Measurements from ENCODE around the gene NSD2. TPM values are rescaled to one million over a fixed set of nuclear protein-coding genes. Genes with fewer than 3 reads are reported as not detected.

NSD2 gene
- total RNA-seq, 1 experiment from 2014 or later, result 128 TPM

GRCh38 chr4:1856071-1856942 lies 14.9 kb upstream of the NSD2 start, which contains the start of gene LETM1 (continued):
- TF ChIP-seq CDX4 (CRISPR knock-in tag; IDR thresholded peaks at IDR 0.05; ENCODE audit: borderline replicate concordance), result no peak
- no peak for TF ChIP-seq E2F4 (CRISPR knock-in tag; IDR thresholded peaks at IDR 0.05; ENCODE audit: borderline replicate concordance, low read depth)
- TF ChIP-seq PREB (CRISPR knock-in tag; IDR thresholded peaks at IDR 0.05; ENCODE audit: borderline replicate concordance), result 0 out of 2 replicates have a peak, but pooled peaks have one; percentile 29
- peak; percentile 0; the same call in 1 of the 2 replicates for TF ChIP-seq FOXP4 (CRISPR knock-in tag; IDR thresholded peaks at IDR 0.05)
- 0 out of 2 replicates have a peak, but pooled peaks have one; percentile 56 for TF ChIP-seq ZNF219 (CRISPR knock-in tag; IDR thresholded peaks at IDR 0.05; ENCODE audit: borderline replicate concordance)
- TF ChIP-seq AFF4 (CRISPR knock-in tag; IDR thresholded peaks at IDR 0.05; ENCODE audit: borderline replicate concordance), result no peak
- TF ChIP-seq ZNF423 (CRISPR knock-in tag; IDR thresholded peaks at IDR 0.05), result no peak
- no peak for TF ChIP-seq RELA (CRISPR knock-in tag; IDR thresholded peaks at IDR 0.05; ENCODE audit: borderline replicate concordance)
- TF ChIP-seq ZNF425 (CRISPR knock-in tag; conservative IDR thresholded peaks at IDR 0.05), result no peak
- TF ChIP-seq KAT7 (CRISPR knock-in tag; IDR thresholded peaks at IDR 0.05; ENCODE audit: borderline replicate concordance), result no peak
- TF ChIP-seq CTCF (IDR thresholded peaks at IDR 0.05), result no peak
- no peak for TF ChIP-seq ZMAT4 (CRISPR knock-in tag; IDR thresholded peaks at IDR 0.05)
- no peak for TF ChIP-seq CBFB (CRISPR knock-in tag; IDR thresholded peaks at IDR 0.05; ENCODE audit: low read depth)

Measured in WTC11 (cell line).